Uterus (tissue), 2 donors: ENCODE measurements around the gene PEAK1.

Experiments used
- CTCF ChIP-seq, 4 experiments: fragments of 200-600 bp in 2 of 4; fragments of 450-650 bp in 2 of 4; sonication (generic) in 2 of 4; IDR thresholded peaks; one replicate each; pipeline ENCODE4 v1.5.1; 2016 to 2019; ENCODE audit warnings: antibody characterized with exemption in 4 of 4, mild to moderate bottlenecking in 2 of 4, moderate library complexity in 1 of 4
- POLR2A ChIP-seq, 2 donors: fragments of 450-650 bp; IDR thresholded peaks; one replicate each; pipeline ENCODE4 v1.6.1; 2016; ENCODE audit warnings: antibody characterized with exemption in 2 of 2, mild to moderate bottlenecking in 1 of 2, moderate library complexity in 1 of 2

- TF ChIP-seq POLR2A (IDR thresholded peaks at IDR 0.05) (no peak), CTCF (IDR thresholded peaks at IDR 0.05) (no peak)
Observed at GRCh38 chr15:77181305-77182074, 238.4 kb downstream of the PEAK1 start.
